ENCODE results near the gene HTT.

The HTT gene

DNA sequence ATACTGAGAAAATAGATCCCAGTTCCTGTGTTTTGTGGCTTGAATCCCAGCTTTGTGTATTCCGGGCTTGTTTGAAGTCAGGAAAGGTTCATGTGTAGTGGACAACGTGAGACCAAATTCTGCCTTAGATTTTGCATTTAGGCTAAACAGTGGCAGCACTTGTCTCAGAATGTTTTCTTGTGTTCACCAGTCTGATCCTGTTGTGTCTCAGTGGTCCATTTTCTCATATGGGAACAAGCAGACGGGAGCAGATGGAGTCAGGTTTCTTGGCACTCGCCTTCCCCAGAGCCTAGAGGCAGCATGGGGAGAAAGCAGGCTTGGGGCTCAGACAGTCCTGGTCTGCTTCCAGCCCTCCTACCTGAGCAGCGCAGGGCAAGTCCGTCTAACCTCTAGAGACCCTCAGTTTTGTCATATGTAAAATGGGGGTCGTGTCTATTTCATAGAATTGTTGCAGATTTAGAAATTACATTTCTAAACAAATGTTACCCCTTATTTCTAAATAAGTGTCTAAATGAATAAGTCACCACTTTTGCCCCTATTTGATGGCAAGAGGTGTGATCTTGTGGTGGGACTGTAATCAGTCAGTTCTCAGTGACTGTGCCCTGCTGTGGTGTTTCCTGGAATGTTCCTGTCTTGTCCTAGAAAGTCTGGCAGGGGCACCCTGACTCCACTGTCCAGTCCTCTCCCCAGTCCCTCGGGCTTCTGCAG lies 146.1 kb downstream of the HTT start:
- Histone ChIP-seq H3K36me3 (ENCODE audit: control insufficient read depth, insufficient read depth, low read length) (no peaks in the 10 kb centered on the region), H3K4me2 (ENCODE audit: low read length) (no peak overlapping the region), H2AFZ (no peak overlapping the region), H3K27me3 (ENCODE audit: control insufficient read depth, insufficient read depth, low read length) (no peaks in the 10 kb centered on the region), H3K9me3 (ENCODE audit: control insufficient read depth, low read length) (no peaks in the 10 kb centered on the region), H3K9ac (no peak overlapping the region), H3K27ac (no peak overlapping the region), H3K4me1 (no peaks in the 10 kb centered on the region), H3K4me3 (ENCODE audit: low read depth, low read length) (no peak overlapping the region), H3K79me2 (no peaks in the 10 kb centered on the region)
- TF ChIP-seq, protein P1, sequence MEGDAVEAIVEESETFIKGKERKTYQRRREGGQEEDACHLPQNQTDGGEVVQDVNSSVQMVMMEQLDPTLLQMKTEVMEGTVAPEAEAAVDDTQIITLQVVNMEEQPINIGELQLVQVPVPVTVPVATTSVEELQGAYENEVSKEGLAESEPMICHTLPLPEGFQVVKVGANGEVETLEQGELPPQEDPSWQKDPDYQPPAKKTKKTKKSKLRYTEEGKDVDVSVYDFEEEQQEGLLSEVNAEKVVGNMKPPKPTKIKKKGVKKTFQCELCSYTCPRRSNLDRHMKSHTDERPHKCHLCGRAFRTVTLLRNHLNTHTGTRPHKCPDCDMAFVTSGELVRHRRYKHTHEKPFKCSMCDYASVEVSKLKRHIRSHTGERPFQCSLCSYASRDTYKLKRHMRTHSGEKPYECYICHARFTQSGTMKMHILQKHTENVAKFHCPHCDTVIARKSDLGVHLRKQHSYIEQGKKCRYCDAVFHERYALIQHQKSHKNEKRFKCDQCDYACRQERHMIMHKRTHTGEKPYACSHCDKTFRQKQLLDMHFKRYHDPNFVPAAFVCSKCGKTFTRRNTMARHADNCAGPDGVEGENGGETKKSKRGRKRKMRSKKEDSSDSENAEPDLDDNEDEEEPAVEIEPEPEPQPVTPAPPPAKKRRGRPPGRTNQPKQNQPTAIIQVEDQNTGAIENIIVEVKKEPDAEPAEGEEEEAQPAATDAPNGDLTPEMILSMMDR (IDR thresholded peaks at IDR 0.05): no peak

DNA sequence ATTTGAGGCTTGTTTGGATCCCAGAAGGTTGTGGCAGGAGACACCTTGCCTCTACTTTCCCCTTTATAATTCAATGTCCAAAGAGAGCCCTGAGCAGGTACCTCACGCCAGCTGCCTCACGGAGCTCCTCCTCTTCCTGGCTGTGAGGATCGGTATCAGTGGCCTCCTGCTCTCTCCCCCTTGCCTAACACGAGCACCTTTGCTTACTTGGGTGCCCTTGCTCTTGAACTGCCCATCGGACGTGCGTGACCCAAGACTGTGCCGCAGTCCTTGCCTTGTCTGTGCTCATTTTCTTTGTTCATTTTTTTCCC lies 146.7 kb downstream of the HTT start:
- Histone ChIP-seq H3K4me2 (ENCODE audit: low read length) (no peak overlapping the region), H3K79me2 (no peaks in the 10 kb centered on the region), H3K9ac (no peak overlapping the region), H3K27me3 (ENCODE audit: control insufficient read depth, insufficient read depth, low read length) (no peaks in the 10 kb centered on the region), H3K36me3 (ENCODE audit: control insufficient read depth, insufficient read depth, low read length) (no peaks in the 10 kb centered on the region), H2AFZ (no peak overlapping the region), H3K4me3 (ENCODE audit: low read depth, low read length) (no peak overlapping the region), H3K9me3 (ENCODE audit: control insufficient read depth, low read length) (no peaks in the 10 kb centered on the region), H3K27ac (no peak overlapping the region), H3K4me1 (no peaks in the 10 kb centered on the region)
- TF ChIP-seq, protein P1 (IDR thresholded peaks at IDR 0.05): no peak

DNA sequence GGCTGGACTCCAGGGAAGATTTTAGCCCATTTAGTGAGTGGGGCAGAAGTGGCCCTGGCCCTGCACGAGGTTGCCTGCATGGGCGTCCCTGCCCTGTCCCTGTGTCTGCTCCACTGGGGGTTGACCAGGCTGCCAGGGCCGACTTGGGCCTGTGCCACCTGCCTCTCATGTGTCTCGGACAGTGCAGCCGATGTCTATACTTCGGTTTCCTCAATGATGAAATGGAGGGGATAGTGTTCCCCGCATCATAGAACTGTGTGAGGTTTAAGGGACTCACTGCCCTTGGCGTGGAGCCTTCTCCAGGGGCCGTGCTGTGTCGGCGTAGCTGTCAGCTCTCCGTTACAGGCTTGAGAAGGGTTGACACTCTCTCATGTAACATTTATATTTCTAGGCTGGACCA lies 147.5 kb downstream of the HTT start:
- Histone ChIP-seq H3K4me3 (ENCODE audit: low read depth, low read length) (no peak overlapping the region), H3K27ac (no peak overlapping the region), H3K9ac (no peak overlapping the region), H3K4me2 (ENCODE audit: low read length) (no peak overlapping the region), H3K4me1 (no peaks in the 10 kb centered on the region), H3K36me3 (ENCODE audit: control insufficient read depth, insufficient read depth, low read length) (no peaks in the 10 kb centered on the region), H3K79me2 (no peaks in the 10 kb centered on the region), H3K27me3 (ENCODE audit: control insufficient read depth, insufficient read depth, low read length) (no peaks in the 10 kb centered on the region), H2AFZ (no peak overlapping the region), H3K9me3 (ENCODE audit: control insufficient read depth, low read length) (no peaks in the 10 kb centered on the region)
- TF ChIP-seq, protein P1 (IDR thresholded peaks at IDR 0.05): no peak

DNA sequence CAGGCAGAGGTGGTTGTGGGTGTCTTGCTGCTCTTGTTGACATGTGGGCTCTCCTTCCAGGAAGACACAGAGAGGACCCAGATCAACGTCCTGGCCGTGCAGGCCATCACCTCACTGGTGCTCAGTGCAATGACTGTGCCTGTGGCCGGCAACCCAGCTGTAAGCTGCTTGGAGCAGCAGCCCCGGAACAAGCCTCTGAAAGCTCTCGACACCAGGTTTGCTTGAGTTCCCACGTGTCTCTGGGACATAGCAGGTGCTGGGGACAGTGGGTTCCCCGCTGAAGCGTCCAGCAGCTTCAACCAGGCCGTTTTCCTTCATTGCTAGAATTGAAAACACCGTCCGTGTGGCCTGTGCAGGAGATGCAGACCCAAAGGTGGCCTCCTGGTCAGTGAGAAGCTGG lies 148.9 kb downstream of the HTT start:
- Histone ChIP-seq H3K79me2 (no peaks in the 10 kb centered on the region), H3K4me2 (ENCODE audit: low read length) (no peak overlapping the region), H3K9ac (no peak overlapping the region), H3K9me3 (ENCODE audit: control insufficient read depth, low read length) (no peaks in the 10 kb centered on the region), H3K36me3 (ENCODE audit: control insufficient read depth, insufficient read depth, low read length) (no peaks in the 10 kb centered on the region), H3K4me3 (ENCODE audit: low read depth, low read length) (no peak overlapping the region), H3K27me3 (ENCODE audit: control insufficient read depth, insufficient read depth, low read length) (no peaks in the 10 kb centered on the region), H2AFZ (no peak overlapping the region), H3K4me1 (no peaks in the 10 kb centered on the region), H3K27ac (no peak overlapping the region)
- TF ChIP-seq, protein P1 (IDR thresholded peaks at IDR 0.05): no peak
